Spinal cord (tissue), 10 donors: ENCODE measurements around the gene KIAA0408. TPM values are rescaled to one million over a fixed set of nuclear protein-coding genes. Genes with fewer than 3 reads are reported as not detected.
"Not testable (repeated sequence)": the region's sequence is repeated elsewhere in the genome, so short reads cannot be mapped to it uniquely, and the experiment has no call there.

Source experiments
- DNase-seq, 6 donors: peaks; one replicate each; pipeline versions ENCODE4 v3.0.0 to v3.0.0-alpha.2; 2013 to 2015; ENCODE audit warnings: low spot score in 6 of 6, low read depth in 4 of 6
- H3K27ac ChIP-seq: one replicate; pipeline ENCODE4 v1.5.1; 2013; ENCODE audit warnings: low read depth, low read length, control low read depth
- H3K27me3 ChIP-seq: one replicate; pipeline ENCODE4 v1.6.1; 2013; ENCODE audit warnings: low read length; ENCODE audit not compliant: control insufficient read depth, insufficient read depth
- H3K36me3 ChIP-seq: one replicate; pipeline ENCODE4 v1.6.1; 2013; ENCODE audit warnings: low read length; ENCODE audit not compliant: control insufficient read depth, insufficient read depth
- H3K4me1 ChIP-seq: one replicate; pipeline ENCODE4 v1.6.1; 2013; ENCODE audit warnings: low read length; ENCODE audit not compliant: control insufficient read depth, insufficient read depth
- H3K4me3 ChIP-seq: one replicate; pipeline ENCODE4 v1.5.1; 2013; ENCODE audit warnings: low read depth, low read length, control low read depth
- H3K9me3 ChIP-seq: one replicate; pipeline ENCODE4 v1.6.1; 2013; ENCODE audit warnings: low read length; ENCODE audit not compliant: control insufficient read depth, insufficient read depth
- WGBS: methylation state at CpG from one replicate; pipeline ENCODE4 v1.1.5; 2013; ENCODE audit warnings: missing lambda C conversion rate; ENCODE audit not compliant: insufficient coverage; 5-methylcytosine and 5-hydroxymethylcytosine counted together
- polyA plus RNA-seq, 2 donors: library from polyadenylated mRNA; unstranded; fragments of 120-200 nt; gene quantifications; one replicate each; pipeline ENCODE4 v1.2.1, GENCODE V29; 2013; ENCODE audit not compliant: insufficient read length in 2 of 2
- small RNA-seq: library from RNA; depleted of rRNA; stranded (forward); fragments of <200 nt; gene quantifications from one replicate; pipeline ENCODE3, GENCODE V24; 2014; ENCODE audit warnings: low replicate concordance
- total RNA-seq, 2 donors: library from RNA; depleted of rRNA in 1 of 2; stranded (reverse); fragments of 120-200 nt in 1 of 2; fragments of >200 nt in 1 of 2; gene quantifications; one replicate each; pipeline versions ENCODE4 v1.2.3 to v1.2.4, GENCODE V29; 2013 to 2014
- donor health status: healthy.

The KIAA0408 gene
- total and polyA plus RNA-seq, 4 donors = 17.6 to 93.6 (median 65.6) TPM

DNA sequence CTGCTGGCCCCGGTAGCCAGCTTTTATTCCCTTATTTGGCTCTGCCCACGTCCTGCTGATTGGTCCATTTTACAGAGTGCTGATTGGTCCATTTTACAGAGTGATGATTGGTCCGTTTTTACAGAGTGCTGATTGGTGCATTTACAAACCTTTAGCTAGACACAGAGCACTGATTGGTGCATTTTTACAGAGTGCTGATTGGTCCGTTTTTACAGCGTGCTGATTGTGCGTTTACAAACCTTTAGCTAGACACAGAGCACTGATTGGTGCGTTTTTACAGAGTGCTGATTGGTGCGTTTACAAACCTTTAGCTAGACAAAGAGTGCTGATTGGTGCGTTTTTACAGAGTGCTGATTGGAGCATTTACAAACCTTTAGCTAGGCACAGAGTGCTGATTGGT lies 30.6 kb downstream of the KIAA0408 start:
- 93% methylated on average over 9 of the region's 9 CpGs for WGBS

DNA sequence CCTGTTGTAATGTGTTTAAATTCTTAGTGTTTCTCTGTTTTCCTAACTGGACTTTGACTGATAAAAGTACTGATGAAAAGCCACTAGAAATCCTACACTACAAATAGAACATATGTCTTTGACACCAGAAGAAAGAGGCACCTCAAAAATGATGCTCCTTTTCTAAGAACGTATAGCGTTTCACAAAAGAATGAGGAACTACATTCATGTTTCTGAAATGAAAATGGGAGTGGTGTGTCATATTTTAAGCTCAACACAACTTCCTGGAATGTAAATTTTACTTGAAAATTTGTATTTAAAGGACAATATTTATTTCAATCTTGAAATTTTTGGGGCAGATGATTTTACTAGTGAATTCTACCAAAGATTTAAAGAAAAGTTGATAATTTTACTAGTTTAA lies 35.3 kb downstream of the KIAA0408 start:
- H3K27me3 ChIP-seq = no peaks in the 10 kb centered on the region
- no peaks in the 10 kb centered on the region for H3K4me1 ChIP-seq
- peaks cover 1% of the 10 kb centered on the region for H3K9me3 ChIP-seq
- no peaks in the 10 kb centered on the region for H3K36me3 ChIP-seq
- H3K27ac ChIP-seq = no peak overlapping the region
- WGBS = no CpG with 5 or more reads among the region's 2 CpGs
- no peak for DNase-seq
- H3K4me3 ChIP-seq = no peak overlapping the region

More for the DNA sequence above, 30.6 kb downstream of the KIAA0408 start:
- not testable (repeated sequence) for H3K36me3 ChIP-seq, H3K9me3 ChIP-seq, H3K4me1 ChIP-seq, H3K27me3 ChIP-seq, H3K27ac ChIP-seq, DNase-seq, H3K4me3 ChIP-seq

DNA sequence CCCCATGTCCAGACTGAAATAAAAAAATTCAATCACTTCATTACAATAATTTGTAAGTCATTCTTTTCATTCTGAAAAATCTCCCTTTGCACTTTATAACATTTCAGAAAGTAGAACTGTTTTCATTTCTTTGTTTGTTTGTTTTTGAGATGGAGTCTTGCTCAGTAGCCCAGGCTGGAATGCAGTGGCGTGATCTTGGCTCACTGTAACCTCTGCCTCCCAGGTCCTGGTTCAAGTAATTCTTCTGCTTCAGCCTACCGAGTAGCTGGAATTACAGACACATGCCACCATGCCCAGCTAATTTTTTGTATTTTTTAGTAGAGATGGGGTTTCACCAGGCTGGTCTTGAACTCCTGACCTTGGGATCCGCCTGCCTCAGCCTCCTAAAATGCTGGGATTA lies 38.0 kb downstream of the KIAA0408 start:
- H3K27me3 ChIP-seq, H3K4me3 ChIP-seq, DNase-seq, H3K4me1 ChIP-seq, H3K36me3 ChIP-seq, H3K9me3 ChIP-seq, H3K27ac ChIP-seq: not testable (repeated sequence)
- WGBS = no CpG with 5 or more reads among the region's 3 CpGs

DNA sequence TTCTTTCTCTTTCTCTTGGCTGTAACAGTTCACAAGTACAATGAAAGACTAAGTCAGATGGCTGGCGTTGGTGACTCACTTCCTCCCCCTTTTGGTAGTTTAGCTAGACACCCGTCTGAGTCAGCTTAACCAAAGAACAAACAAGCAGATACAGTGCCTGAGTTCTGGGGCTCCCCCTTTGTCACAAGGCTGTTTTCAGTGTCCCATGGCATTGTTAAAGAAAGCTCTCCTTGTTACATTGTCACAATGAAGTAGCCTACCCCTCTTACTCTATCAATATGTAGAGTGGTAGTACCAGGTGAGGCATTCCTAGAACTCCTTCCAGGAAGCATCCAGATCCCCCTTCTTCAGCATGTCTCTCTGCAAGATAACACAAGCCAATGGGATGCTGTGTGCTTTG lies 38.6 kb downstream of the KIAA0408 start:
- peak in 2 of 6 donors; percentile 33 to 39 for DNase-seq
- Histone ChIP-seq H3K27ac (no peak overlapping the region), H3K36me3 (no peaks in the 10 kb centered on the region), H3K4me3 (no peak overlapping the region), H3K9me3 (no peaks in the 10 kb centered on the region), H3K4me1 (no peaks in the 10 kb centered on the region), H3K27me3 (no peaks in the 10 kb centered on the region)
- WGBS = 7% methylated on average over 2 of the region's 2 CpGs

GRCh38 chr6:127415096-127415495 lies 44.1 kb downstream of the KIAA0408 start:
- Histone ChIP-seq H3K27ac (no peak overlapping the region), H3K4me1 (no peaks in the 10 kb centered on the region), H3K36me3 (no peaks in the 10 kb centered on the region), H3K27me3 (no peaks in the 10 kb centered on the region), H3K4me3 (no peak overlapping the region), H3K9me3 (no peaks in the 10 kb centered on the region)
- DNase-seq = no peak
- WGBS = 83% methylated on average over 1 of the region's 2 CpGs

DNA sequence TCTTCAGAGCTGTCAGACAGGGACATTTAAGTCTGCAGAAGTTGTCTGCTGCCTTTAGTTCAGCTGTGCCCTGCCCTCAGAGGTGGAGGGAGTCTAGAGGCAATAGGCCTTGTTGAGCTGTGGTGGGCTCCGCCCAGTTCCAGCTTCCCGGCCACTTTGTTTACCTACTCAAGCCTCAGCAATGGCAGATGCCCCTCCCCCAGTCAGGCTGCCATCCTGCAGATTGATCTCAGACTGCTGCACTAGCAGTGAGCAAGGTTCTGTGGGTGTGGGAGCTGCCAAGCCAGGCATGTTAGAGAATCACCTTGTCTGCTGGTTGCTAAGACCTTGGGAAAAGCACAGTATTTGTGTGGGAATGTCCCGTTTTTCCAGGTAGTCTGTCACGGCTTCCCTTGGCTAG lies 46.1 kb downstream of the KIAA0408 start:
- WGBS = 92% methylated on average over 2 of the region's 4 CpGs
- H3K9me3 ChIP-seq, H3K36me3 ChIP-seq, H3K27ac ChIP-seq, DNase-seq, H3K27me3 ChIP-seq, H3K4me3 ChIP-seq, H3K4me1 ChIP-seq: not testable (repeated sequence)

GRCh38 chr6:127412016-127412415 lies 47.2 kb downstream of the KIAA0408 start:
- H3K9me3 ChIP-seq, H3K4me1 ChIP-seq, H3K27ac ChIP-seq, H3K36me3 ChIP-seq, H3K27me3 ChIP-seq, DNase-seq, H3K4me3 ChIP-seq: not testable (repeated sequence)
- 93% methylated on average over 3 of the region's 8 CpGs for WGBS

Small RNAs within 50 kb of the gene (small RNA-seq; reads per million reads assigned to genes)
- 0.06 reads per million for gene KIAA0408

Other genes starting within 250 kb of the KIAA0408 start
- 10 to 100 TPM; 59.4 to 87.9 TPM for gene RNF146, start 192.5 kb downstream of the KIAA0408 start, total RNA-seq
- gene RNF146, start 192.5 kb downstream of the KIAA0408 start, polyA plus RNA-seq = 100 to 1,000 TPM in 1 of 2 donors, 10 to 100 TPM in 1; 82.8 to 105 TPM
- gene ECHDC1, start 115.8 kb downstream of the KIAA0408 start, total RNA-seq = 10 to 100 TPM; 50.1 to 68.5 TPM
- 10 to 100 TPM; 54.5 to 56.2 TPM for gene ECHDC1, start 115.8 kb downstream of the KIAA0408 start, polyA plus RNA-seq
- gene C6orf58, start 117.8 kb upstream of the KIAA0408 start, total RNA-seq = under 1 TPM in 1 of 2 donors, not detected in 1; 0.17 TPM
- 1 to 10 TPM; 1.2 to 1.6 TPM for gene C6orf58, start 117.8 kb upstream of the KIAA0408 start, polyA plus RNA-seq